Effector memory CD4-positive, alpha-beta T cell (primary cell): ENCODE results near the gene RARB.

ENCODE experiments used
- DNase-seq, 3 donors: peaks; one replicate each; pipeline ENCODE4 v3.0.0-alpha.2; 2020
- H3K27ac ChIP-seq: 2 replicates; pipeline ENCODE4 v1.7.0; 2013; ENCODE audit warnings: mild to moderate bottlenecking, low read length, moderate library complexity; ENCODE audit not compliant: insufficient read depth, poor library complexity, severe bottlenecking
- H3K27me3 ChIP-seq: replicated peaks from 2 replicates; pipeline ENCODE4 v1.7.0; 2013; ENCODE audit warnings: mild to moderate bottlenecking, low read length; ENCODE audit not compliant: insufficient read depth, control insufficient read depth, poor library complexity, severe bottlenecking
- H3K36me3 ChIP-seq: 2 replicates; pipeline ENCODE4 v1.7.0; 2013; ENCODE audit warnings: mild to moderate bottlenecking, low read length, moderate library complexity; ENCODE audit not compliant: control insufficient read depth, insufficient read depth
- H3K4me1 ChIP-seq: 2 replicates; pipeline ENCODE4 v1.7.0; 2013; ENCODE audit warnings: low read length, mild to moderate bottlenecking; ENCODE audit not compliant: control insufficient read depth, insufficient read depth, poor library complexity, severe bottlenecking
- H3K4me3 ChIP-seq: 2 replicates; pipeline ENCODE4 v1.7.0; 2013; ENCODE audit warnings: low read length, low read depth, mild to moderate bottlenecking; ENCODE audit not compliant: insufficient read depth, poor library complexity, severe bottlenecking
- H3K9me3 ChIP-seq: 2 replicates; pipeline ENCODE4 v1.7.0; 2013; ENCODE audit warnings: mild to moderate bottlenecking, low read length, moderate library complexity; ENCODE audit not compliant: control insufficient read depth

Gene RARB

DNA sequence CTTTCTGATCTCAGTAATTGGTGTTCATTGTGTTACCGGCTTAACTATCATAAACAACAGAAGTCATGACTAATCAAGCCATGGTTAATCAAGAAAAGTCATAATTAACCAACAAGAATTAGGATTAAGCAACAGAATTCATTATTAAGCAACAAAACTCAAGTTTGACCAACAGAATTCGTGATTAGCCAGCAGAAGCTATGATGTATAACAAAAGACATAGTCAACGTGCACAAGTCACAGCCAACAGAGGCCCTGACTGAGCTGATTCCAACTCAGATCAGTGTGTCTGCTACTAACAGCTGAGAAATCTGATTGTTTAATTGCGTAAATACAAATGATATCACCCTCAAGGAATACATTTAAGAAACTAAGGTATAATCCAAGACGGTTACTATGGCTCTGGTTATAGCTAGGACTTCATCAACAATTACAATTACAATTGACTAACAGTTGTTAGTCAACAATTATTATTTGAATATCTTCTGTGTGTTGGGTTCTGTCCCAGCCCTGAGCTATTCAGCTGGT, 67.7 kb downstream of the RARB start:
- no peak for DNase-seq
- Histone ChIP-seq H3K27ac (no peak overlapping the region), H3K27me3 (no peaks in the 10 kb centered on the region), H3K9me3 (no peaks in the 10 kb centered on the region), H3K36me3 (no peaks in the 10 kb centered on the region), H3K4me1 (no peaks in the 10 kb centered on the region), H3K4me3 (no peak overlapping the region)

DNA sequence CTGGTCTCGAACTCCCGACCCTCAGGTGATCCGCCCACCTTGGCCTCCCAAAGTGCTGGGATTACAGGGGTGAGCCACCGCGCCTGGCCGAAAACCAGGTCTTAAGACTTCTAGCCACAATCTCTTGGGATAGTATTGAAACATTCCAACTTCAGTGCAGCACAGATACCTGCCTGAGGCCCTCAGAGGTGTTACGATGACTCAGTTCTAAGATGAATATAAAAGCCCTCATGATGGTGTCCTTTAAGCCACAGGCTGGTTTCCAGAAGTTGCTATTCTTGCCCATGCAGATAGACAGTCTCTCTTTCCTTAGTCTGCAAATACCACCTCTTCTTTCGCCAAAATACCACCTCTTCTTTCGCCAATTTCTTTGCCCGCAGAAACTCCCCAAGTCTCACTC, 69.0 kb downstream of the RARB start:
- no peaks in the 10 kb centered on the region for H3K9me3 ChIP-seq
- H3K4me3 ChIP-seq = no peak overlapping the region
- DNase-seq = no peak
- H3K27me3 ChIP-seq = no peaks in the 10 kb centered on the region
- no peak overlapping the region for H3K27ac ChIP-seq
- no peaks in the 10 kb centered on the region for H3K36me3 ChIP-seq
- H3K4me1 ChIP-seq = no peaks in the 10 kb centered on the region

DNA sequence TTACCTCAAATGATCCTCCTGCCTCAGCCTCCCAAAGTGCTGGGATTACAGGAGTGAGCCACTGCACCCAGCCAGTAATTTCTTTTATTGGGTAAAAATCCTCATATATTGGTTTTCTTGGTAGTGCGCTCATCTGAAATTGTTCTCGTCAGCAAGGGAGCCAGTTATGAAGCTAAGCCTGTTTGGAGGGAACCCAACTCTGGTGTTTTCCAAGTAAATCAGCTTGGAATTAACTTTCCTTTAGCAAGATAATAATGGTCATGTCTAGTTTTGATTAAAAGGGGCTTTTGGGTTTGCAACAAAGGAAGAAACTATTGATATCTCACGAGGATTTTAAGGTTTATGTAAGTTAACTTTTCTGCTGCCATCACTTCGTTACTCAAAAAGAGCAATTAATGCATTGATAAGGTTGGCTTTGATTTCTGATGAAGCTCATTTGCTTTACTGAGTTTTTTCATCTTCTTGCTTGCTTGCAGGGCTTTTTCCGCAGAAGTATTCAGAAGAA, 72.7 kb downstream of the RARB start:
- H3K27ac ChIP-seq = no peak overlapping the region
- H3K36me3 ChIP-seq = no peaks in the 10 kb centered on the region
- no peak for DNase-seq
- no peaks in the 10 kb centered on the region for H3K9me3 ChIP-seq
- H3K4me1 ChIP-seq = no peaks in the 10 kb centered on the region
- no peak overlapping the region for H3K4me3 ChIP-seq
- H3K27me3 ChIP-seq = no peaks in the 10 kb centered on the region

DNA sequence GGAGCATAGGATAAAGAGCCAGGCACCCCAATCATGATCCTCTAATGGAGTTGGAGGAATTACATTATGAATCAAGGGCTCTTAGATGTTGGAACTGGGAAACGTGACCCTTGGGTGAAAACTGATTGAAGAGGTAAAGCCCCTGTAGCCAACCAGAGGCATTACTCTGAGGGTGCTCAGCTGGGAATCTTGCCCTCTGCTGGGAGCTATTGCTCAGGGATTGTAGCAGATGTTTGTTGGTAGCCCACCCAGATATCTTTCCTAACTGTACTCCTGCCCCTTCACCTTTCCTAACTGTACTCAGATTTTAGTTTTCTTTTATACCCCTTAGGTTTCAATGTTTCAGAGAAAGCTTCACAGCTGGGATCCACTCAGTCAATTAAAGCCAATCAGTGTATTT, 74.2 kb downstream of the RARB start:
- Histone ChIP-seq H3K27ac (no peak overlapping the region), H3K9me3 (no peaks in the 10 kb centered on the region), H3K4me3 (no peak overlapping the region), H3K27me3 (no peaks in the 10 kb centered on the region), H3K36me3 (no peaks in the 10 kb centered on the region), H3K4me1 (no peaks in the 10 kb centered on the region)
- DNase-seq = no peak

DNA sequence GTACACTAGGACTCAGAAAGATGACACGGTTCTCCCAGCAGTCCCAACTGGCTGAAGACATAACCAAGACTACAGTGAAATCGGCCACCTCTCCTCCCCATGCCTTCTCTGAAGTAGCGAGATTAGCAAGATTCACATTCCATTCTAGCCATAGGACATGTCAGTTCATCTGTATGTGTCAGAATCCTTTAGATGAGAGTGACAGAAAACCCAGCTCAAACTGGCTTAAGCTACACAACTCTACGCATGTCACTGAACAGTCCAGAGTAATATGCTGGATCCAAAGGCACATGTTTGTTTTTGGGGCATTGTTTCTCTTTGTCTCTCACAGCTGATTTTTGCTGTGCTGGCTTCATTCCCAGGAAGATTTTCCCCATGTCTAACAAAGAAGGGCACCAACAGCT, 75.8 kb downstream of the RARB start:
- DNase-seq = no peak
- no peak overlapping the region for H3K27ac ChIP-seq

DNA sequence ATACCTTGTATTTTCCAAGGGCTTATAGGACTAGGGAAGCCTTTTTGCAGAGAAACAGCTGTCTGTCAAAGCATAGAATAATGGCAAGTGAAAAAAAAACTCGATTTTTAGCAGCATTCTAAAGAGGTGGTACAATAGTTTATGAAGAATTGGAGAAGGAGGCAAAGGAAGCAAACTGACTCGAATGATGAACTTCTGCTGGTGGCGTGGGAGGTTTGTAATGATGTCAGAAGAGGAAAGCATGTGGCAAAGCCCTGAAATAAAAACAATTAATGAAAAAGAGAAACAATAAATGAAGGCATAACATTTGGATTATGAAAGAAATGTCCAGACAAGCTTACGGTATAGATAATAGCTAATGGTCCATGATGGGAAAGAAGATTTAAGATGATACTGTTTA, 77.5 kb downstream of the RARB start:
- Histone ChIP-seq H3K27me3 (no peaks in the 10 kb centered on the region), H3K4me3 (no peak overlapping the region), H3K9me3 (no peaks in the 10 kb centered on the region), H3K4me1 (no peaks in the 10 kb centered on the region), H3K27ac (no peak overlapping the region), H3K36me3 (no peaks in the 10 kb centered on the region)
- no peak for DNase-seq

More for the DNA sequence above, 75.8 kb downstream of the RARB start:
- no peak overlapping the region for H3K4me3 ChIP-seq
- no peaks in the 10 kb centered on the region for H3K4me1 ChIP-seq
- H3K36me3 ChIP-seq = no peaks in the 10 kb centered on the region
- no peaks in the 10 kb centered on the region for H3K27me3 ChIP-seq
- no peaks in the 10 kb centered on the region for H3K9me3 ChIP-seq

DNA sequence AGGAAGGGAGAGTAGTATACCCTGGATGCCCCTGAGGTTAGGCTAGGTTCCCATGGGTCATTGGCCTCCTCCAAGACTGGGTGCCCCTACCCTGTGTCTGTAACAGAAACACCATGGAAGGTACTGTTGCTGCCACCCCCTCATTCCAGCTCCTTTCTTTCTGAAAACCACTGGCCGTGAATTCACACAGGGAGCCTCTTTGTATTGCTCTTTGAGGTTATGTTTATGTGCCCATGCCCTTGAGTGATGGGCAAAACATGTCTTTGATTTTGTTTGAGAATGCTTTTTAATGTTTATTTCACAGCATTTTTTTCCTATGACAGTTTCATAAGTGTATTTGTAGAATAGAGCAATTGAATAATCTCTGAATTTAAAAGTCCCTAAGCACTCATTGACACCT, 79.7 kb downstream of the RARB start:
- no peaks in the 10 kb centered on the region for H3K9me3 ChIP-seq
- H3K27ac ChIP-seq = no peak overlapping the region
- no peaks in the 10 kb centered on the region for H3K4me1 ChIP-seq
- DNase-seq = no peak
- H3K36me3 ChIP-seq = no peaks in the 10 kb centered on the region
- no peaks in the 10 kb centered on the region for H3K27me3 ChIP-seq
- no peak overlapping the region for H3K4me3 ChIP-seq

DNA sequence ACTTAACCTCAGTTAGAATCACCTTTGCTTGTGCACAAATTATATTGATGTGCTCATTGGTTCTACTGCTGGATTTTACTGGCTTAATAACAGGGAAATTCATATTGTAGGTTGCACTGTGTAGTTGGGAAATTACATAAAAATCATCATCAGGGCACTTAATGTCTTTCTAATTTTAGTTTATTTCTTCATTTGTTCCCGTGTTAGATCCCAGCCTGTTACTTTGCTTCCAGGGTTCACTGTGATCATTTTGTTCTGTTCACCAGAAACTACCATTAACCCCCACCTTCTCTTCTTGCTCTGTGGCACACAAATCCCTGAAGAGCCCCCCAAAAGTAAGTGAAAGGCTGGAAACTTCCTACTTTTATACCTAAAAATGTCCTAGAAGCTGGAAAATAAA, 80.4 kb downstream of the RARB start:
- H3K27me3 ChIP-seq = no peaks in the 10 kb centered on the region
- DNase-seq = no peak
- no peaks in the 10 kb centered on the region for H3K9me3 ChIP-seq
- H3K27ac ChIP-seq = no peak overlapping the region
- H3K4me3 ChIP-seq = no peak overlapping the region
- H3K36me3 ChIP-seq = no peaks in the 10 kb centered on the region
- H3K4me1 ChIP-seq = no peaks in the 10 kb centered on the region

DNA sequence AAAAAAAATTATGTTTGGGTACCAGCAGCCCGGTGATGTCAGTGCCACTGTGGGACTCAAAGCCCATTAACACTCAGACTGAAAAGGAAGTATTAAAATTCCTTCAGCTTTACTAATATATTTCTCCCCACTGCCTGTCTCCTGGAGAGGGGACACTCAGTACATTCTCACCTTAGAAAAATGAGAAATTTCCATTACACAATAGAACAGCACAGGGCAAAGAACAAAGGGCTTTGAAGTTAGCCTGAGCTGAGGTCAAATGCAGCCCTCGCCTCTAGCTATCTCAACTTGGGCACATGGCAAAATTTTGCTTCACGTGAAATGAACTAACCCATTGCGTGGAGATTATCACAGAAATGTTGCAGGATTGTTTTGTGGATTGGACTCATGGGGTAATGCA, 80.8 kb downstream of the RARB start:
- Histone ChIP-seq H3K9me3 (no peaks in the 10 kb centered on the region), H3K27me3 (no peaks in the 10 kb centered on the region), H3K36me3 (no peaks in the 10 kb centered on the region), H3K4me3 (no peak overlapping the region), H3K4me1 (no peaks in the 10 kb centered on the region), H3K27ac (no peak overlapping the region)
- DNase-seq = no peak

DNA sequence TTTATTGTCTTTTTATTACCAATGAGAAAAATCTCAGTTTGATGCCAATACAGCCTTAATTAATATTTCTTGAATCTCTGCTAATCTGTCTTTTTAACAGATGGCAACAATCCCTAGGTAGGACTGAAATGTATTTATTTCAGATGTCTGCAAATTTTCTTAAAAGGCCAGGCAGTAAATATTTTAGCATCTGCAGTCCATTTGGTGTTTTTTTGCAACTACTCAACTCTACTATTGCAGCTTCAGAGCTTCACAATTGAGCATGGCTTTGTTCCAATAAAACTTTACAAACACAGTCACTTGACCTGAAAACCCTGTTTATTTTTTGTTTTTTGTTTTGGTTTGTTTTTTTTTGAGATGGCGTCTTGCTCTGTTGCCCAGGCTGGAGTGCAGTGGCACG, 82.7 kb downstream of the RARB start:
- Histone ChIP-seq H3K4me1 (no peaks in the 10 kb centered on the region), H3K4me3 (no peak overlapping the region), H3K27me3 (no peaks in the 10 kb centered on the region), H3K9me3 (no peaks in the 10 kb centered on the region), H3K36me3 (no peaks in the 10 kb centered on the region), H3K27ac (no peak overlapping the region)
- no peak for DNase-seq
